EL (cell line): ENCODE data around the gene PAQR3.
"Not testable (repeated sequence)": the region's sequence is repeated elsewhere in the genome, so short reads cannot be mapped to it uniquely, and the experiment has no call there.

Experiments used
- DNase-seq: peaks from one replicate; pipeline ENCODE4 v3.0.0-alpha.2; 2016

Gene PAQR3

GRCh38 chr4:78923464-78924312 is 15.6 kb downstream of the PAQR3 start:
- no peak for DNase-seq

- no peak for DNase-seq
Observed at GRCh38 chr4:78922207-78922606, 17.0 kb downstream of the PAQR3 start.

- no peak for DNase-seq
Observed at GRCh38 chr4:78910612-78911011, 28.6 kb downstream of the PAQR3 start.

GRCh38 chr4:78908974-78909373 is 30.3 kb downstream of the PAQR3 start:
- not testable (repeated sequence) for DNase-seq

- no peak for DNase-seq
Observed at GRCh38 chr4:78907638-78908037, 31.6 kb downstream of the PAQR3 start.

GRCh38 chr4:78904143-78904542 is 35.1 kb downstream of the PAQR3 start:
- no peak for DNase-seq

GRCh38 chr4:78902298-78902697 is 36.9 kb downstream of the PAQR3 start:
- no peak for DNase-seq

- DNase-seq: no peak
Observed at GRCh38 chr4:78901882-78902281, 37.4 kb downstream of the PAQR3 start.

GRCh38 chr4:78899302-78899701 is 39.9 kb downstream of the PAQR3 start:
- no peak for DNase-seq

GRCh38 chr4:78889955-78890354 is 49.3 kb downstream of the PAQR3 start:
- DNase-seq: no peak

GRCh38 chr4:78885598-78885997 is 53.6 kb downstream of the PAQR3 start:
- no peak for DNase-seq

- no peak for DNase-seq
Observed at GRCh38 chr4:78880874-78881492, 58.3 kb downstream of the PAQR3 start.

GRCh38 chr4:78878031-78878430 is 61.2 kb downstream of the PAQR3 start:
- DNase-seq: no peak

- peak; percentile 17 for DNase-seq
Observed at GRCh38 chr4:78876568-78877320, 62.5 kb downstream of the PAQR3 start.

GRCh38 chr4:78870056-78870455 is 69.2 kb downstream of the PAQR3 start:
- no peak for DNase-seq

- DNase-seq: not testable (repeated sequence)
Observed at GRCh38 chr4:78868712-78869111, 70.5 kb downstream of the PAQR3 start.

GRCh38 chr4:78865451-78865850 is 73.8 kb downstream of the PAQR3 start:
- no peak for DNase-seq

- DNase-seq: peak; percentile 74
Observed at GRCh38 chr4:78864405-78865024, 74.7 kb downstream of the PAQR3 start.

GRCh38 chr4:78863991-78864390 is 75.2 kb downstream of the PAQR3 start:
- no peak for DNase-seq

- DNase-seq: no peak
Observed at GRCh38 chr4:78863254-78863869, 75.9 kb downstream of the PAQR3 start.

GRCh38 chr4:78862314-78862737 is 76.9 kb downstream of the PAQR3 start:
- no peak for DNase-seq
